T-helper 9 cell (primary cell): Measurements from ENCODE around the gene PXN.
"Not testable (repeated sequence)": the region's sequence is repeated elsewhere in the genome, so short reads cannot be mapped to it uniquely, and the experiment has no call there.

ENCODE experiments used
- DNase-seq: peaks from one replicate; pipeline ENCODE4 v3.0.0-alpha.2; 2020

PXN gene

DNA sequence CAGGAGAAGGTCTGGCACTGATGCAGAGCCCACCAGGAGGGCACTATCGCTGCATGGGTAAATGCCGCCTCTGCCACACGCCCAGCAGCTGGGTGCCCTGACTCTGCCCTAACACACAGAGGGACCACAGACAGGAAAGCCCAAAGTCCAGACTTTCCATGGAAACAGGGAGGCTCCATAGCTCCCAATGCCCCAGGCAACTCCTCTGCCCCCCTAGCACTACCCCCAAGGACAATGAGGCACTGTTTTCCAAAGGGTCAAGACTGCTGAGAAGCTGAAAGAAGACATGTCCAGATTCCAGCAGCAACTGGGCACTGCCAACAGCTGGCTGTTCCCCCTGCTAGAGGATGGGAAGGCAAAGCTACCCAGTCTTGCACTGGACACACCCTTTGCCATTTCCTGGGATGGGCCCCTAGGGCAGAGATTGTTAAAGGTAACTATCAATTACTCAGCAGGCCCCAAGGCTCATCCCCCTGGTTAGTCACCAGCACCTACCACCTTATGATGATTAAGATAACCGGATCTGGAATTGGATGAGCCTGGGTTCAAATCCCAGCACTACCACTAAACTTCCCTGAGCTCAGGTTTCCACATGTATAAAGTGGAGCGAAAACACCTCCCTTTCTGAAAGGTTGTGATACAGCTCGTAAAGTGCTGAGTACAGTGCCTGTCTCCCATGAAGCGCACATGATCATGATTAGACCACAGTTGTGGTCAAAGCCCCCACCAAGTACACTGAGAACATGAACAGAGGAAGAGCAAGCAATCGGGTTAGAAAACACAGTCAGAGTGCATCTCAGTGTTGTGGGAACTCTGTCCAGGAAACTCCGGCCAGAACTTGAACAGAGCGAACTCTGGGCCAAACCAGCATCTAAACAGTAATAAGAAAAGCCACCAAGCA, 3.3 kb downstream of the PXN start:
- no peak for DNase-seq

DNA sequence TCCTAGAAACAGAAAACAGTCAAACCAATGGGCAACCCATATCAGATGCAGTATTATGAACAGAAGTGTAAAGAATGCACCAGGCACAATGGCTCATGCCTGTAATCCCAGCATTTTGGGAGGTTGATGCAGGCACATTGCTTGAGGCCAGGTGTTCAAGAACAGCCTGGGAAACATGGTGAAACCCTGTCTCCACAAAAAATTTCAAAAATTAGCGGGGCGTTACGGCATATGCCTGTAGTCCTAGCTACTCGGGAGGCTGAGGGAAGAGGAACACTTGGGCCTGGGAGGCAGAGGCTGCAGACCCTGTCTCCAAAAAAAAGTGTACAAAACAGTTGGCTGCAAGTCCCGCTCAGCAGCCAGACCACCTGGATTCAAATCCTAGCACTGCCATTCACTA, 4.9 kb downstream of the PXN start:
- DNase-seq: no peak

DNA sequence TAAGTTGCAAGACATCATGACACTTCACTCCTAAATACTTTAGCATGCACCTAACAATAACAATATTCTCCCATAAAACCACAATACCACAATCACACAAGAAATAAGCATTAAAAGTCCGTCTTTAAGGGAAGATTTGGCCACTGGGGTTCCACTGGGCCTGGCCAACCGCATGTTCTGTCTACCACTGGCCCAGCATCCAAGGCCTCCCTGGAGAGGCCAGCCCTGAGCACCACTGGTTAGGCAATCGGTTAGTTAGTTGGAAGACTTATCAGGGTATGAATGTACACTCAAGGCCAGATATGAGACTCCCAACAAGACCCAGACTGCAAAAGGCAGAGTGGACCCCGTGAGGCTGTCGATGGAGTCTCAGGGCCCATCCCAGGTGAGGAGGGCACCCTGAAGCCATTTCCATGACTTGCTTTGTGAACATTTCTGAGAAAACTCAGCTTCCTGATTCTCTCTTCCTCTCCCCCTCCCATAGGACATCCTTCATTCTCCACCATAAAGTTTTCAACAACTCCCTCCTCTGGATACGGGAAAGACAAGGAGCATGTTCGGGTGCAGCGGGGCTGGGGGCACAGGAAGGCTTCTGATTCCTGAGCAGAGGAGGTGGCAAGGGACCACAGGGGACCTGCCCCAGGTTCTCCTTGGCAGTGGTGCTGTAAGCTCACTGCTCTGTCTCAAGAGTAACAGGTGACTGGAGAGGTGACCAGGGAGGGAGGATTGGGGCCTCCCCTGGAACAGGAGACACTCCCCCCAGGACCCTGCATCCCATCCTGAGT, 5.9 kb downstream of the PXN start:
- DNase-seq: no peak

DNA sequence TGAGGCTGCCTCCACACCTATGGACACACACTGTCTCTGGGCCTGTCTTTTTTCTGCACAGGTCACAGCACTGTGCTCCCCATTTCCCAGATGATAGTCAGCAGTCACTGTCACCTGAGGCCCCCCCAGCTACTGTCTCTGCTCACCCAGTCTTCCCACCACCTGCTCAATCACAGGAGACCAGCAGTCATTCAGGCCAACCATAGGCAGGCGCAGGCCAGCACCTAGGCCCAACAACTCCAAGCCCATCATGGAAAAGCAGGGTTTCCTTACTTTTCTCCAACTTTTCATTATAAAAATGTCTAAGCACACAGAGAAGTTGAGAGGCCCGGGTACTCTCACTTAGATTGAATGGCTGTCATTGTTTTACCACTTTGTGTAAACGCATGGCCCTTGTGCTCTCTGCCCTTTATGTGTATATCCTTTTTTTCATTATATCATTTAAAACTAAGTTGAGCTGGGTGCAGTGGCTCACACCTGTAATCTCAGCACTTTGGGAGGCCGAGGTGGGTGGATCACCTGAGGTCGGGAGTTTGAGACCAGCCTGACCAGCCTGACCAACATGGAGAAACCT, 7.1 kb downstream of the PXN start:
- DNase-seq: no peak

DNA sequence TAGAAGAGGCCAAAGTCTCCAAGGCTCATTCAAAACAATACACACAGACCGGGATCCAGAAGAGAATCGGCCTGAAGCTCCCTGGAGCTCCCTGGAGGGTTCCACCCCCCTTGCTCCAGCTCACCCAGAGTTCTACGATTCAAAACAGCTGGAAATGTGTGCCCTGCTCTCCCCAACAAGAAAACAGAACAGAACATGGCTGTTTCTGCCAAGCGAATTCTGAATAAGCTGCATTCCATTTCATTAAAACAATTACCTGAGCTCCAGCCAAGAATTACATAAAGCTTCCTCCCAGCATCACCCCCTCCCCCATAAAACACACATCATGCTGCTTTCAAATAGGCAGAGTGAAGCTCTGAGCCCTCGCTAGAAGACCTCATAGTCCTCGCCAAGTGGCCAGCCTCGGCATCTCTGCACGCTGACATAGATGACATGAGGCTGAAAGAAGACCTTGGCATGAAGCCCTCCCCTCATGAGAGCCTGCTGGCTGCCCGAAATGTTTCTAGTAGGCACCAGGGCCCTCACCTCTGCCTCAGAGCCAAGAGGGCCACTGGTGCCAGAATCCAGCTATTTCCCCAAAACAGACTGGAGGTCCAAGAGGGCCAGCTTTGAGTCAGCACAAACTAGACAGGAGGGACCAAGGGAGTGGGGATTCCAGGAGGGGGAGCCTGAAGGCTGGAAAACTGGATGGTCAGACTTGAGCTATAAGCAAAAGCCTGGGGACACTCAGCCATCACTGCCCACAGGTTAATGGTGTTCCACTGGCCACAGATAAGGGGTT, 8.3 kb downstream of the PXN start:
- DNase-seq: no peak

DNA sequence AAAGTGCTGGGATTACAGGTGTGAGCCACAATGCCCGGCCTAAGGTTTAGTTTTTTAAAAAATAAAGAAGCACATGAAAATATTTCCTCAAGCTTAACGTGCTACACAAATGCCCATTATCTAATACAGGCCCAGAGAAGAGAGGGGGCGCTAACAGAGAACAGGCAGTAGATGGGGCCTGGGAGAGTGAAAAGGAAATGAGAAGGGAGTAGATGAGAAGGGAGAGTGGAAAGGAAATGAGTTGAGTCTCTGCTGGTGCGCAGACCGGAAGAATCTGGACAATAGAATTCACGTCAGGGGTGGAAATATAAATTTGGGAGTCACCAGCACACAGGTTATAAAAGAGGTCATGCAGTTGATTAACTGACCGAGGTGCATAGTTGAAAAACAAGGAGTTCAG, 10.7 kb downstream of the PXN start:
- DNase-seq: no peak

DNA sequence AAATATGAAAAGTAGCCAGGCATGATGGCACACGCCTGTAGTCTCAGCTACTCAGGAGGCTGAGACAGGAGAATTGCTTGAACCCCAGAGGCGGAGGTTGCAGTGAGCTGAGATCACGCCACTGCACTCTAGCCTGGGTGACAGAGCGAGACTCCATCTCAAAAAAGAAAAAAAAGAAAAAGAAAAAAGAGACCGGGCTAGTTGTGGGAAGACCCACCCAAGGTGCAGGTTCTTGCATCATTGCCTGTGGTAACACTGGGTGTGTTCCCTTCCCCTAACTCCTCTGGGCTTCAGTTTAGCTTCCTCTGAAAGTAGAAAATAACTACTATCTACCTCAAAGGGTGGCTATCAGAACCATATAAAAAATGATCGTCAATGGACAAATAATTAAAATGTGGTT, 12.2 kb downstream of the PXN start:
- peak; percentile 27 for DNase-seq

DNA sequence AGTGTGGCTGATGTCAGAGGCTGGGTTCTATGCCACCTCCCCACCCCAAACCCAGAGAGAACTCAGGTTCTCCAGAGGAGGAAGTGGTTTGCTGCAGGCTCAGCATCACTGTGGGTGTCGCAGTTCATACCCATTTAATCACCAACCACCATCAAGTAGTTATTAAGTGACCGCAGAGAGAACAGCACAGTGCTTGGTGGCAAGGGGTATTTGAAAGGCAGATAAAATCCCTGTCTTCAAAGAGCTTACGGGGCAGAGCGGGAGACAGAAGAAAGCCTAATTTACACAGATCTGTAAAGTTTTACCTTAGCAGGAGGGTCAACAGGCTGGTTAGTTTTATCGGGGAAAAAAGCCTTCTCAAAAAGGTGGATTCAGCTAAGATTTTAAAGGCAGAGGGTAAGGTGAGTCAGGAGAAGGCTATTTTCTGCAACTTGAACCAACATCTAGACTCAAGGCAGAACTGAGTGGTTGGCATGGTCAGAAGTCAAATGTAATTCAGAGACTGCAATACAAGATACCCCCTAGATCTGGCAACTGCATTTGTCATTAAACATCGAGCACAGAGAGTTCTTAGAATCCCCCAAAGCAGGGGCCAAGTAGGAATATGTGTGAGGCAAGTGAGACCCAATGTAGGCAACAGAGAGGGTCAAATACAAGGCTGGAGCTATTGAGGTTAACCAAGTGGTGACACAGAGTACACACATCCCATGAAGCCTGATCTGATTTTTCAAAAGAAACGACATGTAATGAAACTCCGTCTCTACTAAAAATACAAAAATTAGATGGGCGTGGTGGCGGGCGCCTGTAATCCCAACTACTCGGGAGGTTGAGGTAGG, 13.2 kb downstream of the PXN start:
- peak; percentile 61 for DNase-seq

DNA sequence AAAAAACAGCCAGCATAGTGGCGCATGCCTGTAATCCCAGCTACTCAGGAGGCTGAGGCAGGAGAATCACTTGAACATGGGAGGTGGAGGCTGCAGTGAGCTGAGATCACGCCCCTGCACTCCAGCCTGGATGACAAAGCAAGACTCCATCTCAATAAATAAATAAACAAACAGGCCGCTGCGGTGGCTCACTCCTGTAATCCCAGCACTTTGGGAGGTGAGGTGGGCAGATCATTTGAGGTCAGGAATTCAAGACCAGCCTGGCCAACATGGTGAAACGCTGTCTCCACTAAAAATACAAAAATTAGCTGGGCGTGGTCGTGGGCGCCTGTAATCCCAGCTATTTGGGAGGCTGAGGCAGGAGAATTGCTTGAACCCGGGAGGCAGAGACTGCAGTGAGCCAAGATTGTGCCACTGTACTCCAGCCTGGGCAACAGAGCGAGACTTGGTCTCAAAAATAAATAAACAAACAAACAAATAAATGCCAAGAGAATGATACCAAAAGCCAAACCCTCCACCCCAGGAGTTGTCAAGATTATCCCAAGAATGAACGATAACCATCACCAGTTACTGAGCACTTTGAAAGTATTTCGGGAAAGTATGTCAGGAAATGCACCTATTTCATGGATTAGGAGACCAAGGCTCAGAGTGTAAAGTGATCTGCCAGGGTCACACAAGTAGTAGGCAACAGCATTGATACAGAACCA, 14.0 kb downstream of the PXN start:
- DNase-seq: not testable (repeated sequence)

DNA sequence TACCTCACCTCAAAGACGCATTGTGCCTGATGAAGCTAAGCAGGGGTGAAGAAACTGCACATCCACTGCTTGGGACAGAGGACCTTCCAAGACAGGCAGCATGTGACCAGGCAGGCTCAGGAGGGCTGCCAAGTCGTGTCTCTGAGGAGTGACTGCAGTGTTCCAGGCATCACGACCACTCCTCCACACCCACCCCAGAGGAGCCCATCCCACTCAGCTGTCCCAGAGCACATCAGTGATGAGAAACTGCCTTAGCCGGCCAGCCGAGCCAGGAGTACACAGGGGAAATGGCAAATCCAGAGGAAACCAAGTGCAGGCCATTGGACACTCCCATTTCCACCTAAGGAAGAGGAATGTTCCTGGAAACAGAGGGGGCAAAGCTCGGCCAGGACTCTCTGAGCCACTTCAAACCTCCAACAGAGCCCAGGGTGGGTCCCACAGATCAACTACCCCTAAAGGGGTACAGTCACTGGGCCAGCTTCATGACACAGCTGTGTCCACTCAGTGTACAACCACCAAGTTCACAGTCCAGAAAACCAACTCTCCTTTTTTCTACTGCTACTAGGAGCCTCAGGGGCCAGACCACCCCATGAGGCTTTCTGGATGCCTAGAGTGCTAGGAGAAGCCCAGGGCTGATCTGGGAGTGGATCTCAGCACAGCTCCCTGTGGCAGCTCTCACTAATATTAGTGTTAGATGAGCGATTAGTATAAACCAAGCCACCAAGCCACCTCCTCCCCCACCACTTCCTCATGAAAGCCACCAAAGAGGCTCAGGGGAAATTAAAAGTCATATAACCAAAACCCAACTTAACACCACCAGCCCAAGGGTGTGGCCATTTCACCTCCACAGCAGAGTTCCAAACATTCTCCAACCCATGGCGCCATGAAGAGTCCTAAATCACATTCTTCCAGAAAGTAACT, 15.4 kb downstream of the PXN start:
- DNase-seq: no peak

DNA sequence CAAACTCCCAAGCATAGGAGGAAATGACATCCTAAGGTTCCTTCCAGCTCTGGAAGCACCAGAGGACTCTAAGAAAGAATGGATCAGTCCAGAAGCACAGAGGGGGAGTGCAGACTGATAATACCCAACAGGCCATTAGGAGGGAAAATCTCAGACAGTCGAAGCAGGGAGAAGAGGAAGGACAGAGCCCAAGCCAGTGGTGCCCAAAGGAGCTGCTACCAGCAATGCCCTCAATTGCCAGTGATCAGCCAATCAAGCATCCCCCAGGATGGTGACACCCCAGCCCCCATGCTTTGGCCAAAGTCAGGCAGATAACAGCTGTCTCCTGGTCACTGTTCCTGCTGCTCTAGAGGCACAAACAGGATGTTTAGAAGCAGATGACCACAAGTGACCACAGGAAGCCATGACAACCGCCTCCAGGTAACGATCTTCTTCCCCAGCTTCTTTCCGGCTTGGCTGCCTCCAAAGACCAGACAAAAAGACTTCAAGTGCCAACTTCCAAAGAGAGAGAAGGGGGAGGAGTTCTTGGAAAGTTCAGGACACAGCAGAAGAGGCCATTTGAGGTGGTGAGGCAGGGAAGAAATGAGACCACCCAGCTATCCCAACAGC, 16.2 kb downstream of the PXN start:
- no peak for DNase-seq

DNA sequence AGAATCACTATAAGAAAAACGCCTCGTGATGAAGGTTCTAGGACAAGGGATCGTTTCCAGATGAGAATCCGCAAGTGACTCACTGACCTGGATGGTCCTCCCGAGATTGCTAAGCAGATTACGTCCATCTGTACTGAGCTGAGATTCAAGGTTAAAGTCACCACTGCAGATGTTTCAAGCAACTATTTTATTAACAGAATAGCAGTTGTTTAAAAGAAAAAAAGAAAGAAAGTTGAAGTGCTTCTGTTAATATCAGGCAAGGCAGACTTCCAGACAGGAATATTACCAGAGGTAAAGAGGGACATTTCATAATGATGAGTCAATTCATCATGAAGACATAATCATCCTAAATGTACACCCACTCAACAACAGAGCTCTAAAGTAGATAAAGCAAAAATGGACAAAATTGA, 17.9 kb downstream of the PXN start:
- no peak for DNase-seq

DNA sequence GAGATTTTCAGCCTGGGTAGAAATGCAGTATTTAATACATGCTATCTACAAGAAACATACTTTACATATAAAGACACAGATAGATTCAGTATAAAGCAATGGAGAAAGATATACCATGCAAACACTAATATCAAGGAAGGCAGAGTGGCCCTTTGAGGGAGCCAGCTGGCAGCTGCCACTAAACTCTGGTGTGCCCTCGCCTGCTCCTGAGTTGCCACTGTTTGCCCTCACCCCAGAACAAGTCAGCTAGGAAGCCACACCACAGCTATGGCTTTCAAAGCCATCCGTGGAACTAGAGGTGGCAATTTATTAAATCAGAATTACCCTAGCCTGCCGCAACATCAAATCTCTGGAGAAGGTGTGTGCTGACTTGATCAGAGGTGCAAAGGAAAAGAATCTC, 18.3 kb downstream of the PXN start:
- DNase-seq: no peak

DNA sequence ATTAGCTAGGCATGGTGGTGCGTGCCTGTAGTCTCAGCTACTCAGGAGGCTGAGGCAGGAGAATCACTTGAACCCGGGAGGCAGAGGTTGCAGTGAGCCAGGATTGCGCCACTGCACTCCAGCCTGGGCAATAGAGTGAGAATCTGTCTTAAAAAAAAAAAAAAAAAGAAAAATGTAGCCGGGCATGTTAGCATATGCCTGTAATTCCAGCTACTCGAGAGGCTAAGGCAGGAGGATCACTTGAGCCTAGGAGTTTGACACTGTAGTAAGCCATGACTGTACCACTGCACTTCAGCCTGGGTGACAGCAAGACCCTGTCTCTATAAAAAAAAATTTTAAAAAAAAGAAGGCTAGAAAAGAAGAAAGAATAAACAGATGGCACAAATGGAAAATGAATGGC, 18.8 kb downstream of the PXN start:
- not testable (repeated sequence) for DNase-seq

DNA sequence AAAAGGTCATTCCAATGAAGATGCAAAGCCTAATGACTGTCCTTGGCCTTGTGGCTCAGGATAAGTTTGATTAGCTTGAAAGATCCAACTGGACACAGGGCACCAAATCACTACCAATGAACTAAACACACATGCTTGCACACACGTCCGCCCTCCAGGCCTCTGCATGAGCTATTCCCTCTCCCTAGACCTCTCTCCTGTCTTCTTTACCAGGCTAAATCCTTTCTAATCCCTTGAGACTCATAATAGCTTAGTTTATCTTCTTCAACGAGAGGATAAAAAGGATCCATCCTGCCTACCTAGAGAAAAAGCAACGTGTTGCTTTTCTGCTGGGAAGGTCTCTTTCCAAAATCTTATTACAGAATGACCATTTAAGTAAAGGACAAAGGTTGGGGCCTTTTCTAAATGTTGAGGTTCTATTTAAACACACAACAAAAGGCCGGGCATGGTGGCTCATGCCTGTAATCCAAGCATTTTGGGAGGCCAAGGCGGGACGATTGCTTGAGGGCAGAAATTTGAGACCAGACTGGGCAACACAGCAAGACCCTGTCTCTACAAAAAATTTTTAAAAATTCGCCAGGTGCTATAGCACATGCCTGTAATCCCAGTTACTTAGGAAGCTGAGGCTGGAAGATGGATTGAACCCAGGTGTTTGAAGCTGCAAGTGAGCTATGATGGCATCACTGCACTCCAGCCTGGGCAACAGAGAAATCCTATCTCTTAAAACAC, 22.4 kb downstream of the PXN start:
- no peak for DNase-seq

DNA sequence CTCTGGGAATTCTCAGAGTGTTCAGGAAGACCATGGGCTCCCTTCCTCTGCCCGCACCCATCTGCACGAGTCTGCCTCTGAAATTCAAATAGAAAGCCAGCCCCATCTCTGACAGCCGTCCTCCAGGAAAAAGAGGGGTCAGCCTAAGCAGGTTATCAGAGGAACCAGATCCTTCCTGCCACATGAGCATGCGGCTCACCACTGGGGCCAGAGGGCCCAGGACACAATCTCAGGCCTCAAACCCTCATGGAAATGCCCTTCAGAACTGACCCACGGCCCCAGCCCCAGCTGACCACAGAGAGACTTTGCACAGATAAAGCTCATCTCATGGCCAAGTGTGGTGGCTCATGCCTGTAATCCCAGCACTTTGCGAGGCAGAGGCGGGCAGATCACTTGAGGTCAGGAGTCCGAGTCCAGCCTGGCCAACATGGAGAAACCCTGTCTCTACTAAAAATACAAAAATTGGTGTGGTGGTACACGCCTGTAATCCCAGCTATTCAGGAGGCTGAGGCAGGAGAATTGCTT, 23.2 kb downstream of the PXN start:
- DNase-seq: no peak

DNA sequence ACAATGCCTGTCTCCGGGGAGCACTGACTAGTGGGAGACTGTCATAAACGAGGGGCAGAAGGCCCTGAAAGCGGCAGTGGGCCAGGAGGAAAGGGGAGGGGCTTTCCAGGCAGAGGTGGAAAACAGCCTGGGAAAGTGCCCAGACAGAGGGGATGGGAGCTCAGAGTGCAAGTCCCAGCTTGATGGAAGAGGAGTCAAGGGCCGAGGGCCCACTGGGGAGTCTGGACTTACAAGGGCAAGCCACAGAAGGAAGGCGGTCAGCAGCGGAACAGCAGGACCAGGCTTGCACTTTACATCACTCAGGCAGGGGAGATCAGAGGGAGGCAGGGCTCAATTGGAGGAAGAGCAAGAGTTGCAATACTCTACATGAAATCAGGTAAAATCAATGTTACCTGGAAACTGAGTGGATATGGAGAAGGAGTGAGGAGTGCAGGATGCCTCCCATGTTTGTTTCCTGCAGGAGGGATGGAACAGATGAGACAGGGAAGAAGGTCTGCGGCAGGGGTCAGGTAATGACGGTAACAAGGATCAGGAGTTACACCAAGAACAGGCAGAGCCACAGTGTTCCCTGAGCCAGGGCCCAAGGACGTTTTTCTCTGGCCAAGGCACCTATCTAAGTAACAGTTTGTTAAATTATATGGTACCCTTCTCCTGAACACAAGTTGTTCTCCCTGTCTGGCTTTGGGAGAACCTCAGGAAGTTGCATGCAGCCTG, 23.8 kb downstream of the PXN start:
- no peak for DNase-seq

DNA sequence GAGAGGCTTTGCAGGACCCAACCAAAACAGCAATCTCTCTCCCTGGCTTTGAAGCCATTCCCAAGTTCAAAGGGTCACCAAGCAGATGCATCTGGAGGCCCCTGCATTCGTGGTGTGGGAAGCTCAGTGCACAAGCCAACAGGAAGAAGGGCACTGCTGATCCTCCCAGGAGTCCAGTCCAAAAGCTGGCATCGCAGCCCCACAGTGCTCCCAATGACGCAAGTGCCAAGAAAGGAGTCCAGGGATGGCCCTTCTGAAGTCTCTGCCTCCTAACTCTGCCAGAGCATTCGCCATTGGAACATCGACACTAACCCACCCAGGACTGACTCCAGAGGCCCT, 25.1 kb downstream of the PXN start:
- DNase-seq: no peak
